ENCODE data around the gene NR2E3. TPM values are rescaled to one million over a fixed set of nuclear protein-coding genes. Genes with fewer than 3 reads are reported as not detected.

The NR2E3 gene
- under 0.01 TPM in 1 of 2 replicates, not detected in the other for total RNA-seq (2012; rRNA removed)

DNA sequence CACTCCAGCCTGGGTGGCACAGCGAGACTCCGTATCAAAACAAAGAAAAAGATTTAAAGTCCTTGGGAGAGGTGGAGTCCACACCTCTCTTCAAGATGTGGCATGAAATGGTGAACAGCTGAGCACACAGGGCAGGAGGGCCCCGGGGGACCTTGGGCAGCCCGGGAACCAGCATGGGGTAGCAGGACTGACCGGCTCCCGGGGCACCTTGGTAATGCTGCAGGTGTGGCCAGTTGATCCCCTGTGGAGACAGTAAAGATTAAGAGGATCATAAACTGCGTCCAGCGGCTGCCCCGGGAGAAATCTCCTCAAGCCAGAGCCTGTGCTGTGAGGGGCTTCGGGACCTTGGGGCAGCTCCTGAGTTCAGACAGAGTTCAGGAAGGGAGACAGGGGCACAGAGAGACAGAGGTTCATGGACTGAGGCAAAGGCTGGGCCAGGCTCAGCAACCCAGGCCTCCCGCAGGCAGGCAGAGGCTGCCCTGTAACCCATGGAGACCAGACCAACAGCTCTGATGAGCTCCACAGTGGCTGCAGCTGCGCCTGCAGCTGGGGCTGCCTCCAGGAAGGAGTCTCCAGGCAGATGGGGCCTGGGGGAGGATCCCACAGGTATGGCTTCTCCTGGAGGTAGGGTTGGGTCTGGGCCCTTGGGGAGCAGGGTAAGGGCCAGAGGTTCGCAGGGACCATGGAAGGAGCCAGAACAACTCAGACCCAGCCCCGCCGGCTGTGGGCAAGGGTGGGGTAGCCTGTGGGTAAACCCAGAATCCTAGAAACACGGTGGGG lies at the start of gene NR2E3:
Gene NR2E3 (plus strand): TSS at position 299 of the 780 bp plus-strand sequence. CDS start 190 bp downstream, at position 489.
- no peaks in the 10 kb centered on the region for H3K36me3 ChIP-seq (ENCODE audit: insufficient read depth, low read length)
- H3K4me1 ChIP-seq (ENCODE audit: control insufficient read depth, insufficient read depth, low read length) = peaks cover 23% of the 10 kb centered on the region
- H3K27me3 ChIP-seq (ENCODE audit: control insufficient read depth, insufficient read depth, low read length) = no peaks in the 10 kb centered on the region
- H3K9me3 ChIP-seq (replicated peaks; ENCODE audit: low read length) = no peaks in the 10 kb centered on the region
- no peak within 1 kb of the TSS for H3K4me3 ChIP-seq (ENCODE audit: low read length)
- H3K9ac ChIP-seq (ENCODE audit: low read depth, low read length) = no peak within 1 kb of the TSS
- no peak within 1 kb of the TSS for H3K4me2 ChIP-seq (ENCODE audit: low read length)

- Histone ChIP-seq H3K36me3 (ENCODE audit: insufficient read depth, low read length) (peaks cover 11% of the 10 kb centered on the region), H3K9ac (ENCODE audit: low read depth, low read length) (no peak overlapping the region), H3K4me1 (ENCODE audit: control insufficient read depth, insufficient read depth, low read length) (peaks cover 11% of the 10 kb centered on the region), H3K4me2 (ENCODE audit: low read length) (no peak overlapping the region), H3K27me3 (ENCODE audit: control insufficient read depth, insufficient read depth, low read length) (no peaks in the 10 kb centered on the region), H3K4me3 (ENCODE audit: low read length) (no peak overlapping the region), H3K9me3 (replicated peaks; ENCODE audit: low read length) (peaks cover 2% of the 10 kb centered on the region)
Observed at GRCh38 chr15:71760852-71761251, 49.5 kb upstream of the NR2E3 start.

DNA sequence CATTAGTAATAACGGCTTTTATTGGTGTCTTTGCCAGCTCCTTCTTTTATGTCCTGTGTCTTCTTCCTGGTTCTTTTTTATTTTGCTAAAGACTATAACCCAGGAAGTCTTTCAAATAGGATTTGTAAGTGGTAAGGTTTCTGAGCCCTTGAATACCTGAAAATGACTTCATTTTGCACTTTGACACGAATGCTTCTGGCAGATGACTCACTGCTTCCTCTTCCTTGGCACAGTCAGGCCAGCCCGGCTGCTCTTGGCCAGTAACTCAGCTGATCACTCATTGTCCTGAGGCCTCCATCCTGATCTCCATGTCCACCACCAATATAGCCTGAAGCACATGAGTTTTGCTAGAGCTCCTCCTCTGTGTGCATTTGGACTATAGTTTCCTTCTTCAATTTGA lies 48.7 kb upstream of the NR2E3 start:
- Histone ChIP-seq H3K9ac (ENCODE audit: low read depth, low read length) (no peak overlapping the region), H3K9me3 (replicated peaks; ENCODE audit: low read length) (peaks cover 2% of the 10 kb centered on the region), H3K36me3 (ENCODE audit: insufficient read depth, low read length) (peaks cover 11% of the 10 kb centered on the region), H3K4me2 (ENCODE audit: low read length) (peak overlapping the region; percentile 16), H3K27me3 (ENCODE audit: control insufficient read depth, insufficient read depth, low read length) (no peaks in the 10 kb centered on the region), H3K4me3 (ENCODE audit: low read length) (no peak overlapping the region), H3K4me1 (ENCODE audit: control insufficient read depth, insufficient read depth, low read length) (peaks cover 11% of the 10 kb centered on the region)

DNA sequence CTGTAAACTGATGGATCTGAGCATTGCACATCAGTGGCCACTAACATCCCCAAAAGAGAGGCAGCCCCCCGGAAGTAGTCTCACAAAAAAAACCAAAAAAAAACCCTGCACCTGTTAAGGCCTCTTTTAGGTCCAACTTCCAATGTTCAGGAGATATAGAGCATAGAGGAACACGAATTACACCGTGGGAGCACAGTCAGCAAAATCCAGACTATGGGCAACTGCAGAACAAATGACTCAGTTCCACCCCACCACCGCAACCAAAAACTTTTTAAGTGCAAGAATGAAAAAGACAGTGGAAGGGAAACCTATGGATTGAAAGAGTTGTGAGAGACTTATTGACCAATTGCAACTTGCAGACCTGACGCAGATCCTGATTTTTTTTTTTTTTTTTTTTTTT lies 42.2 kb upstream of the NR2E3 start:
- no peak overlapping the region for H3K4me3 ChIP-seq (ENCODE audit: low read length)

GRCh38 chr15:71773206-71773859 lies 37.0 kb upstream of the NR2E3 start:
- Histone ChIP-seq H3K36me3 (ENCODE audit: insufficient read depth, low read length) (peaks cover 6% of the 10 kb centered on the region), H3K4me1 (ENCODE audit: control insufficient read depth, insufficient read depth, low read length) (peaks cover 11% of the 10 kb centered on the region), H3K9me3 (replicated peaks; ENCODE audit: low read length) (no peaks in the 10 kb centered on the region), H3K9ac (ENCODE audit: low read depth, low read length) (no peak overlapping the region), H3K27me3 (ENCODE audit: control insufficient read depth, insufficient read depth, low read length) (no peaks in the 10 kb centered on the region), H3K4me3 (ENCODE audit: low read length) (no peak overlapping the region), H3K4me2 (ENCODE audit: low read length) (no peak overlapping the region)

More for the DNA sequence above, 42.2 kb upstream of the NR2E3 start:
- H3K9me3 ChIP-seq (replicated peaks; ENCODE audit: low read length) = no peaks in the 10 kb centered on the region
- H3K27me3 ChIP-seq (ENCODE audit: control insufficient read depth, insufficient read depth, low read length) = no peaks in the 10 kb centered on the region
- no peak overlapping the region for H3K4me2 ChIP-seq (ENCODE audit: low read length)
- H3K4me1 ChIP-seq (ENCODE audit: control insufficient read depth, insufficient read depth, low read length) = no peaks in the 10 kb centered on the region
- no peak overlapping the region for H3K9ac ChIP-seq (ENCODE audit: low read depth, low read length)
- peaks cover 13% of the 10 kb centered on the region for H3K36me3 ChIP-seq (ENCODE audit: insufficient read depth, low read length)

DNA sequence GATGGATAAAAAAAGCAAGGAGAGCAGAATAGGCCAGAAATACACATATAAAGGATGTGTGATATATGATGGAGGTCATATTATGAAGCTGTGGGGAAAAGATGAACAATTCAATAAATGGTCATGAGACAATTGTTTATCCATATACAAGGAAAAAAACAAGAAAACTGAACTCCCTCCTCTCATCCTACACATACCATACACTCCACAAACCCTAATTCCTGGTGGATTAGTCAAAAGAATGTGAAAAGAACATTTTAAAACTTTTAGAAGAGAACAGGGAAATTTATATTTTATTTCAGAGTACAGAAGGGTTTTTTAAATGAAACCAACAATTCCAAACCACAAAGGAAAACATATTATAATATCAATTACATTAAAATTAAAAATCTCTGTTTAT lies 34.5 kb upstream of the NR2E3 start:
- Histone ChIP-seq H3K4me3 (ENCODE audit: low read length) (no peak overlapping the region), H3K4me2 (ENCODE audit: low read length) (no peak overlapping the region)

GRCh38 chr15:71776304-71776703 lies 34.0 kb upstream of the NR2E3 start:
- no peak overlapping the region for H3K9ac ChIP-seq (ENCODE audit: low read depth, low read length)
- no peak overlapping the region for H3K4me3 ChIP-seq (ENCODE audit: low read length)
- H3K36me3 ChIP-seq (ENCODE audit: insufficient read depth, low read length) = peaks cover 6% of the 10 kb centered on the region
- H3K4me1 ChIP-seq (ENCODE audit: control insufficient read depth, insufficient read depth, low read length) = peaks cover 33% of the 10 kb centered on the region
- no peaks in the 10 kb centered on the region for H3K27me3 ChIP-seq (ENCODE audit: control insufficient read depth, insufficient read depth, low read length)
- no peaks in the 10 kb centered on the region for H3K9me3 ChIP-seq (replicated peaks; ENCODE audit: low read length)
- no peak overlapping the region for H3K4me2 ChIP-seq (ENCODE audit: low read length)

More for the DNA sequence above, 34.5 kb upstream of the NR2E3 start:
- Histone ChIP-seq H3K36me3 (ENCODE audit: insufficient read depth, low read length) (peaks cover 6% of the 10 kb centered on the region), H3K9me3 (replicated peaks; ENCODE audit: low read length) (no peaks in the 10 kb centered on the region), H3K9ac (ENCODE audit: low read depth, low read length) (no peak overlapping the region), H3K4me1 (ENCODE audit: control insufficient read depth, insufficient read depth, low read length) (peaks cover 28% of the 10 kb centered on the region), H3K27me3 (ENCODE audit: control insufficient read depth, insufficient read depth, low read length) (no peaks in the 10 kb centered on the region)

DNA sequence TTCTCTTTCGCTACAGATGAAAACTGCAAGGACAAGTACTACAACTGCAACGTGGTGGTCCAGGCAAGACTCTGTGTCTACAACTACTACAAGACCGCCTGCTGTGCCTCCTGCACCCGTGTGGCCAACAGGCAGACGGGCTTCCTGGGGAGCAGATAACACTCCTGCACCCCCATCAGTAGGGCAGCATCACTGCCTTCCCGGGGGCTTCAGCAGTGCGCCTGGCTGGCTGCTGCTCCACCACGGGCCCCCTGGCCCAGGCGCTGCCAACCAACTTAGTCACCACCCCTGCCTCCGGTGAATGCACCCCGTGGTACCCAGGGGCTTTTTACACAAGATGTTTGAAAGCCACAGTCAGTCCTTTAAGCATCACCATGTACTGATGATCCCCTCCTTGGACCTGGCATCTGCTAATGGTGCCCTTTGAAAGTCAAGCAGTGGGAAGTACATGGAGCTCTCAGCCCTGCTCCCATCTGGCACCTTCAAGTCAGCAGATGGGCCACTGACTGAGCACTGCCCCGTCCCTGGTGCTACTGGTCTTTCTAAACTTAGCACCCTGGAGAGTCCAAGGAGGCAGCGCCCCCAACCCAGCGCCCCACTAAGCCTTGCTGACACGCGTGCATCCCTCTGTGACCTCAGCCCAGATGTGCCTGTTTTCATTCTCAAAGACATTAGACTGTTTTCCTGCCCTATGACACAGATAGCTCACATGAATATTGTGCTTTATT lies 33.0 kb upstream of the NR2E3 start:
- Histone ChIP-seq H3K9ac (ENCODE audit: low read depth, low read length) (no peak overlapping the region), H3K9me3 (replicated peaks; ENCODE audit: low read length) (no peaks in the 10 kb centered on the region), H3K27me3 (ENCODE audit: control insufficient read depth, insufficient read depth, low read length) (no peaks in the 10 kb centered on the region), H3K4me1 (ENCODE audit: control insufficient read depth, insufficient read depth, low read length) (peaks cover 39% of the 10 kb centered on the region), H3K4me2 (ENCODE audit: low read length) (no peak overlapping the region), H3K36me3 (ENCODE audit: insufficient read depth, low read length) (no peaks in the 10 kb centered on the region), H3K4me3 (ENCODE audit: low read length) (no peak overlapping the region)

DNA sequence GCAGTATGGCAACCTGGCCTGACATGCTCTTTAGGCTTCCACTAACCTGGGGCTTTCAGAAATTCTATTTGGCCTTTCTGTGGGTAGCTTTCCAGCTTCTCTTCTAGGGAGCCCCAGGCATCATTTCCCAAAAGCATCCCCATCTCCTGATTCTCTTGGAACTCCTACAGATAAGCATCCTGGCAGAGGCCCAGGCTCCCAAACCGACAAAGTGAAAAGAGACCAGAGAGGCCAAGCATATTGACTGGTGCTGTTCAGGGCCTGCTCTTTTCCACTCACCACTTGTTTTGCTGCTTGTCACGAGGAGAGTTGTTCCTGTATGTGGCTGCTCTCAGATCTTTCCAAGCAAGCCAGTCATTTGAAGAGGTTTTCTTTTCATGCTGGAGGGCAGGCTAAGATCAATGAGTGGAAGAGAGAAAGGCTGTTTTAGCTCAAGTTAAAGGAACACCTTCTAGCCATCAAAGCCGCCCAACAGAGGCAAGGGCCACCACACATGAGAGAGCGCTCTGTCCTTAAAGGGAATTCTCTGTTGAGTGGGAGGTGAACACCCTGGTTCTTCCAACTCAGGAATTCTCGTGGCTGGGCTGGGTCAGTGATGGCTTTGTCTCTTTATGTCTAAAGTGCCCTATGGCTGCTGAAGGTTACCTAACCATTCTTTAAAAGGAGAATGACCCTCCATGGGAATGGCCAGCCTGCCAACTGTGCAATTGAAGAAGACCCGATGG lies 31.1 kb upstream of the NR2E3 start:
- Histone ChIP-seq H3K4me3 (ENCODE audit: low read length) (no peak overlapping the region), H3K9me3 (replicated peaks; ENCODE audit: low read length) (no peaks in the 10 kb centered on the region), H3K9ac (ENCODE audit: low read depth, low read length) (peak overlapping the region; percentile 63), H3K27me3 (ENCODE audit: control insufficient read depth, insufficient read depth, low read length) (no peaks in the 10 kb centered on the region), H3K4me1 (ENCODE audit: control insufficient read depth, insufficient read depth, low read length) (peaks cover 39% of the 10 kb centered on the region), H3K36me3 (ENCODE audit: insufficient read depth, low read length) (no peaks in the 10 kb centered on the region), H3K4me2 (ENCODE audit: low read length) (no peak overlapping the region)

GRCh38 chr15:71780115-71780976 lies 30.0 kb upstream of the NR2E3 start:
- peak overlapping the region; percentile 68 for H3K4me2 ChIP-seq (ENCODE audit: low read length)
- peaks cover 39% of the 10 kb centered on the region for H3K4me1 ChIP-seq (ENCODE audit: control insufficient read depth, insufficient read depth, low read length)
- H3K36me3 ChIP-seq (ENCODE audit: insufficient read depth, low read length) = no peaks in the 10 kb centered on the region
- peak overlapping the region; percentile 63 for H3K9ac ChIP-seq (ENCODE audit: low read depth, low read length)
- no peaks in the 10 kb centered on the region for H3K9me3 ChIP-seq (replicated peaks; ENCODE audit: low read length)
- H3K27me3 ChIP-seq (ENCODE audit: control insufficient read depth, insufficient read depth, low read length) = no peaks in the 10 kb centered on the region
- H3K4me3 ChIP-seq (ENCODE audit: low read length) = peak overlapping the region; percentile 25

Data from skeletal muscle satellite cell (primary cell).